HTR-8/SVneo (cell line): Measurements from ENCODE around the gene MEF2D.

Experiments
- DNase-seq: peaks from one replicate; pipeline ENCODE4 v3.0.0; 2011; ENCODE audit warnings: low spot score, mixed read lengths; ENCODE audit not compliant: insufficient read length
- FAIRE-seq: peaks from 2 replicates; lab custom pipeline; 2011; peaks lifted over from hg19 to GRCh38; lab: Jason Lieb, UNC

MEF2D gene

DNA sequence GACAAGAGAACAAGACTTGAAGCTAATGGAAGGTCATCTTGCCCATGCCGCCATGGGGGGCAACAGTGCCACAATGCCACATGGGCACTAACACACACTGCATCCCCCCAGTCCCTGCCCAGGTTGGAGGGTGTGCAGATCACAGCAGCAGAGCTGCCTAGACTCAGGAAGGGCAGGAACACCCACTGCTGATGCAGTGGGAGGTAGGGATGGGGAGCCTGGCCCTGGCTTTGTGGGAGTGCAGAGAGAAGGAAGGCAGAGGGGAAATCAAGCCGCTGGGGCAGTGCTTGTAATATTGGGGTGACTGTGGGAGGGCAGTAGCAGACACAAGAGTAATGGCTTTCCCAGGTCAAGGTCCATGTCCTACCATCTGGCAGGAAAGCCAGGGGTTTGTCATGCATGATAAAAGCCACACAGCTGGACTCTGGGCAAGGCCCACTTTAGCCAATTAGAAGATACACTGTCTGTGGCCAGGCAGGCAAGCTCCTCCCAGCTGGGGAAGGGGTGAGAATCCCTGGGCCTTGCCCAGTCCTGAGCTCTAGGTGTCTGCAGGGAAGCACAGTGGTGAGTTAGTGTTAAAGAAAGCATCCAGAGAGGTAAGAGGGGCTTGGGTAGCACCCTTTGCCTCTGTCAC, 25.4 kb upstream of the MEF2D start:
- no peak for FAIRE-seq
- no peak for DNase-seq

- FAIRE-seq (no peak), DNase-seq (no peak)
Observed at GRCh38 chr1:156525071-156525501, 24.5 kb upstream of the MEF2D start.

GRCh38 chr1:156524481-156524869, 23.9 kb upstream of the MEF2D start:
- no peak for DNase-seq
- FAIRE-seq, result no peak

DNA sequence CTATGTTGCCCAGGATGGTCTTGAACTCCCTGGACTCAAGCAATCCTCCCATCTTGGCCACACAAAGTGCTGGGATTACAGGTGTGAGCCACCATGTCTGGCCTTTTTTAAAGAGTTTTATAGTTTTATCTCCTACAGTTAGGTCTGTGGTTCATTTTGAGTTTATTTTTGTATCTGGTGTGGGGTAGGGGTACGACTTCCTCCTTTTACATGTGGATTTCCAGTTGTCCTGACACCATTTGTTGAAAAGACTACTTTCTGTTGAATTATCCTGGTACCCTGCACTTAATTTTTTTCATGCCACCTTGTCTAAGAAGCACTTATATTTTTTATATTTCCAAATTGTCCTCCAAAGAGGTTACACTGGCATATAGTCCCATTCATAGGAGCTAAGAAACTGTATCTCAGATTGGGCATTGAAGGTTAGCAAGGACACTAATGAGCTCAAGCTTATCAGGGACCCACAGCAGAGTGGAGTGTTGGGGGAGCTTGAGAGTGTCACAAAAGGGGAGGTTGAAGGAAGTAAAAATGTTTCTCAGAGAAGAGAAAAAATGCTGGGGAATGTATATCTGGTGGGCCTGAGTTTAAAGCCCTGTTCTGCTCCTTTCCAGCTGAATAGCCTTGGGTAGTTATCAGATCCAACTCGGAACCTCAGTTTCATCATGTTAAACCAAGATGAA, 23.4 kb upstream of the MEF2D start:
- FAIRE-seq (no peak), DNase-seq (no peak)

DNA sequence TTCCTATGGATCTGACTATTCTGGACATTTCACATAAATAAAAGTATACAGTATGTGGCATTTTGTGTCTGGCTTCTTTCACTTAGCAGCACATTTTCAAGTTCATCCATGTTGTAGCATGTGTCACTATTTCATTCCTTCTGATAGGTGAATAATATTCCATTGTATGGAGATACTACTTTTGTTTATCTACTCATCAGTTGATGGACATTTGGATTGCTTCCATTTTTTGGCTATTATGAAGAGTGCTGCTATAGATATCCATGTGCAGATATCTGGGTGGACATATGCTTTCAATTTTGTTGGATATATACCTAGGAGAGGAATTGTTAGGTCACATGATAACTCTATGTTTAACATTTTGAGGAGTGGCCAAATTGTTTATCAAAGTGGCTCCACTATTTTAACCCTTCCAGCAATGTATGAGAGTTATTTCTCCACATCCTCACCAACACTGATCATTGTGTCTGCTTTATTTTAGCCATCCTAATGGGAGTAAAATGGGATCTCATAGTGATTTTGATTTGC, 21.9 kb upstream of the MEF2D start:
- no peak for DNase-seq

GRCh38 chr1:156517748-156518147, 17.2 kb upstream of the MEF2D start:
- DNase-seq (no peak), FAIRE-seq (no peak)

More for the DNA sequence above, 21.9 kb upstream of the MEF2D start:
- FAIRE-seq, result no peak

- FAIRE-seq (no peak), DNase-seq (no peak)
Observed at GRCh38 chr1:156516821-156517220, 16.2 kb upstream of the MEF2D start.

DNA sequence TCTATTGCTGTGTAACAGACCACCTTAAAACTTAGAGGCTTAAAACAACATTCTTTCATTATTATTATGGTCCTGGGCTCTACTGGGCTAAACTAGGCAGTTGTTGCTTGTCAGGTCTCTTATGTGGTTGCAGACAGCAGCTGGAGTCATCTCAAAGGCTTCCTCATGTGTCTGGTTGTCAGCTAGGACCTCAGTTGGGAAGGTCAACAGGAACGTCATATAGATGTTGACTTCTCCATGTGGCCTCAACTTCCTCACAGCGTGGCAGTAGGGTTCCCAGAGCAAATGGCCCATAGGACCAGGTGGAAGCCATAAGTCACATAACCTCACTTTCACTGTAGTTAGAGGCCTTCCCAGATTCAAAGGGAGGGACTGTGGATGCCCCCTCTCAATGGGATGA, 15.4 kb upstream of the MEF2D start:
- FAIRE-seq (no peak), DNase-seq (no peak)

DNA sequence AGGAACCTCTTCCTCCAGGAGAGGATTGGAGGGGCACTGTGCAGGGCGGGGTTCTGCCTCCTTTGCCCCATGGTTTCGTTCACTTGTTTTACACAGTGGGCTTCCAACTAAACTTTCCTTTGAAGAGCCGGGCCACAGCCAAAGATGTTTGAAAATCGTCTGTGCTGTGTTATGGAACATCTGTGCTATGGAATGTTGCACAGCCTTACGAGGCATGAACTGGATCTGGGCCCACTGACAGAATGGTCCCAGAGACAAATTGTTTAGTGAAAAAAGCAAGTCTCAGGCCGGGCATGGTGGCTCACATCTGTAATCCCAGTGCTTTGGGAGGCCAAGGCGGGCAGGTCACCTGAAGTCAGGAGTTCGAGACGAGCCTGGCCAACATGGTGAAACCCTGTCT, 12.6 kb upstream of the MEF2D start:
- DNase-seq, result no peak
- no peak for FAIRE-seq

GRCh38 chr1:156511644-156512043, 11.1 kb upstream of the MEF2D start:
- DNase-seq, result no peak
- FAIRE-seq, result no peak

DNA sequence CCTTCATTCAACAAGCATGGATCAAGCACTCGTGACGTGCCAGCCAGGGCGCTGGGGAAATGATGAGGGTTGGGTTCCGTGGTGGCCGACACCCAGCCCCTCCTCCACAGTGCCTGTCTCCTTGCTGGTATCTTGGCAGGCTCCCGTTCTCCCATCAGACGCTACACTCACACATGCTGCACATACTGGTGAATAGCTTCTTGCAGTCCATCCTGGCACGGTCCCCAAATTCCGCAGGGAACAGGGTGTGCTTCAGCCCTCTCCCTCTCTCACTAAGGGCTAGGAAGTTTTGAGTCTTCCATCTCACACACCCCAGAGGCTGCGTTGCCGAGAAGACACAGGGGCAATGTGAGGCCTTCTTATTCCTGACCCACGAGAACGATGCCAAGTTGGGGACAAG, 10.1 kb upstream of the MEF2D start:
- FAIRE-seq (no peak), DNase-seq (no peak)

- FAIRE-seq (no peak), DNase-seq (no peak)
Observed at GRCh38 chr1:156509424-156510034, 9.0 kb upstream of the MEF2D start.

DNA sequence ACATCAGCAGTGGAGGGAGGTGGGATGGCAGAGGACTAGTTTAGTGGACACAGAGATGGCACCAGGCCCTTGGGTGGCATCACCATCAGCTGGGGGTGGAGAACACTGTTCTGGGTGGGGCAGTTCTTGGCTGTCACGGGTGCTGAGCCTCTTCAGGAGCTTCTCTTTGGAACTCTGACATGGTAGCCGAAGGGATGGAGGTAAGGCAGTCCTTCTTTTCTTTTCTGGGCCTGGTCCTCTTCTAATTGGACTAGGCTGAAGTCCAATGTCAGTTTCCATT, 8.3 kb upstream of the MEF2D start:
- FAIRE-seq, result no peak
- no peak for DNase-seq

GRCh38 chr1:156508205-156508954, 7.8 kb upstream of the MEF2D start:
- DNase-seq (no peak), FAIRE-seq (no peak)

DNA sequence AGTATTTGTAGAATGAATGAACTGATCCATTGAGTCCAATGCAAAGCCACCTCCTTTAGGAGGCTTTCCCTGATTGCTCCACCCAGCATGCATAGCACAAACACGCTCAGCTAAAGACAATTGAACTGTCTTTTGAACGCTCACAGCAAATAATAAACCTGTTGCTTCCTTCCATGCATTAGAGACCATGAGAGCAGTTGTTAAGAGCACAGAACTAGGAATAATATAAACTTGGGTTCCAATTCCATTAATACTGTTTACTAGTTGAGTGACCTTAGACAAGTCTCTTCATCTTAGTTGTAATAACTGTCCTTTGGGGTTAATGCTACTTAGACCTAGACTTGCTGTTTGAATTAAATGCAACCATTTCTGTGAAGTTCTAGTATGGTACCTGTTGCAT, 5.9 kb upstream of the MEF2D start:
- DNase-seq (no peak), FAIRE-seq (no peak)

DNA sequence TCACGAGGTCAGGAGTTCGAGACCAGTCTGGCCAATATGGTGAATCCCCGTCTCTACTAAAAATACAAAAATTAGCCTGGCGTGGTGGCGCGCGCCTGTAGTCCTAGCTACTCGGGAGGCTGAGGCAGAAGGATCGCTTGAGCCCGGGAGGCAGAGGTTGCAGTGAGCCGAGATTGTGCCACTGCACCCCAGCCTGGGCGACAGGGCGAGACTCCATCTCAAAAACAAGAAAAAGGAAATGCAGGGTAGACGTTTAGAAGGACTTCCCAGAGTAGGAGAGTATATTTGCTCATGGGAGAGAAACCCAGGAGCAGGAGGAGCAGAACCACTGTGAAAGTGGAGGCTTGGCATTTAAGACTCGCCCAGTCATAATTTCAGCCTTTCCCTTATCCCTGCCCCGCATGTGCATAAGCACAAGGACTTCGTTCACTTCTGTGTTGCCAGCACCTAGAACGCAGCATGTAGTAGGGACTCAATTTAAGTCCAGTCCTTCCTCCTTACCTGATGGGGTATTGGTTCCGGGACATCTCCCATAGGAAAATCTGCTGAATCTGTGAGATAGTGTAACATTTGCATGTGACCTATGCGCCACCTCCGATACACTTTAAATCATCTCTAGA, 5.2 kb upstream of the MEF2D start:
- DNase-seq (no peak), FAIRE-seq (no peak)

DNA sequence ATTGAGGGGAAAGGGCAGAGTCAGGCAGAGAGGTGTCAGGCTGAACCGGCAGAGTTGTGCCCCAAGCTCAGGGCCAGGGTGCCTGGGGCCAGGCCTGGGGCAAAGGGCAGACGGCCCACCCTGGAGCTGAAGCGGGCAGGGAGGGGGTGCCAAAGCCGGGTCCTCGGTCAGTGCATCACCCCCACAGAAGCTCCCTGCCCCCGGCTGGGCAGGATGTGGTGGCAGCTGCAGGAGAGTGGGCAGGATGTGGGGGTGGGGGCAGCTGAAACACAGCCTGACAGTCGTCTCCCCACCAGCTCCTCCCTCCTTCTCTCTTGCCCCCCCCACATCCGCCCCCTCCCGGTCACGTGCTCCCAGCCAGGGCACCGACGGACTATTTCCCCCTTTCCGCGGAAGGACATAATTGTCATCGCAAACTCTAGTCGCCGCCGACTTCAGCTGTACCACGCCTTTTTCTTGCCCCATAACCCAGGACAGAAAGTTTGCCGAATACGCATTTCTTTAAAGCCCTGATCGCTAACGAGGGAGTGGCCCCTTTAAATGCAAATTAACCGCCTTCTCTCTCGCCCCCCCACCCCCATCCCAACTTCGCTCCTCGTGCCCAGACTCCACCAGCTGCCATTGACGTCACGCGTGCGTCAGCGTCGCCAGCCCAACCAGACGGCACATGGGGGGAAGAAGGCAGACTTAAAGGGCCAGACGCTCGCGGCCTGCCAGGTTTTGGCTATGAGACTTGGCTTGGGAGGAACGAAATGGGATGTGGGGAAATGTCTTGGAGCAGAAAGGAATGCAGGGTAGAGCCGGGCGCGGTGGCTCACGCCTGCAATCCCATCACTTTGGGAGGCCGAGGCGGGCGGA, 4.5 kb upstream of the MEF2D start:
- DNase-seq (peak; percentile 94), FAIRE-seq (peak; percentile 69)

DNA sequence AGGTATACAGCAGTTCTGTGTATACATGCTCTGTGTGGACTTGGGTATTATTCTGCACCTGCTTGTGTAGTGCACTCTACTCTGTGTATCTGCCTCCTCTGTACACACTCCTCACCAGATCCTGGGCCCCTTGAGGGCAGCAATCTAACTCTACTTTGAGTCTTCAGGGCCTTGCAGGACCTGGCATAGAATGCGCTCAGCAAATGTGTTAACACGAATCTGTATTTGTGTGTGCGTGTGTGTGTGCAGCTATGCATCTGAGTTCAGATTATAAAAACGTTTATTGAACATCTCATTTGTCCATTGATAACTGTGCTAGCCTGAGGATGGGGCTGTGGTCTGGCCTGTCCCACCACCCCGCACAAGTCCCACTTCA, 3.9 kb upstream of the MEF2D start:
- DNase-seq (no peak), FAIRE-seq (no peak)

- FAIRE-seq, result no peak
Observed at GRCh38 chr1:156503698-156504437, 3.3 kb upstream of the MEF2D start.

More at GRCh38 chr1:156503698-156504437, 3.3 kb upstream of the MEF2D start:
- DNase-seq, result no peak
